ENCODE measurements around the gene TRDMT1.

The TRDMT1 gene

GRCh38 chr10:17209881-17210280, 8.4 kb upstream of the TRDMT1 start:
- DNase-seq: peak; percentile 80

GRCh38 chr10:17209302-17209701, 7.8 kb upstream of the TRDMT1 start:
- DNase-seq: no peak

- no peak for DNase-seq
These were observed 7.0 kb upstream of the TRDMT1 start for GRCh38 chr10:17208476-17208875.

- DNase-seq: peak; percentile 92
These were observed 4.8 kb upstream of the TRDMT1 start for GRCh38 chr10:17206210-17206709.

GRCh38 chr10:17203416-17203815, 1.9 kb upstream of the TRDMT1 start:
- no peak for DNase-seq

GRCh38 chr10:17202999-17203398, 1.5 kb upstream of the TRDMT1 start:
- no peak for DNase-seq

- no peak for DNase-seq
These were observed 1.0 kb upstream of the TRDMT1 start for GRCh38 chr10:17202506-17202905.

- DNase-seq: no peak
These were observed 283 bp upstream of the TRDMT1 start for GRCh38 chr10:17201794-17202116.

- DNase-seq: no peak
These were observed 1.2 kb downstream of the TRDMT1 start for GRCh38 chr10:17200001-17200911.

GRCh38 chr10:17199351-17199804, 2.1 kb downstream of the TRDMT1 start:
- DNase-seq: peak; percentile 57

GRCh38 chr10:17196573-17196972, 4.9 kb downstream of the TRDMT1 start:
- DNase-seq: no peak

- DNase-seq: no peak
These were observed 5.4 kb downstream of the TRDMT1 start for GRCh38 chr10:17196045-17196444.

- DNase-seq: no peak
These were observed 6.4 kb downstream of the TRDMT1 start for GRCh38 chr10:17195083-17195482.

- DNase-seq: no peak
These were observed 10.9 kb downstream of the TRDMT1 start for GRCh38 chr10:17190602-17191001.

- DNase-seq: no peak
These were observed 12.8 kb downstream of the TRDMT1 start for GRCh38 chr10:17188644-17189172.

GRCh38 chr10:17185873-17186272, 15.6 kb downstream of the TRDMT1 start:
- no peak for DNase-seq

GRCh38 chr10:17183110-17183509, 18.4 kb downstream of the TRDMT1 start:
- no peak for DNase-seq

- DNase-seq: no peak
These were observed 19.7 kb downstream of the TRDMT1 start for GRCh38 chr10:17181751-17182150.

GRCh38 chr10:17181110-17181509, 20.4 kb downstream of the TRDMT1 start:
- peak; percentile 35 for DNase-seq

GRCh38 chr10:17179002-17179401, 22.5 kb downstream of the TRDMT1 start:
- DNase-seq: peak; percentile 48

- no peak for DNase-seq
These were observed 23.5 kb downstream of the TRDMT1 start for GRCh38 chr10:17178006-17178405.

GRCh38 chr10:17177014-17177413, 24.5 kb downstream of the TRDMT1 start:
- no peak for DNase-seq

GRCh38 chr10:17176091-17176490, 25.4 kb downstream of the TRDMT1 start:
- no peak for DNase-seq

GRCh38 chr10:17175551-17175950, 25.9 kb downstream of the TRDMT1 start:
- peak; percentile 61 for DNase-seq

Data from fibroblast of skin of scalp (primary cell).